Karpas-422 (cell line): Measurements from ENCODE around the gene CALB2. TPM values are rescaled to one million over a fixed set of nuclear protein-coding genes. Genes with fewer than 3 reads are reported as not detected.
"Not testable (repeated sequence)": the region's sequence is repeated elsewhere in the genome, so short reads cannot be mapped to it uniquely, and the experiment has no call there.

Experiments
- DNase-seq: peaks from one replicate; pipeline ENCODE4 v3.0.0-alpha.2; 2015
- H2AFZ ChIP-seq: fragments of 200-600 bp; sonication (generic); 2 replicates; pipeline ENCODE4 v1.6.1; 2014; ENCODE audit warnings: antibody characterized with exemption, low read length, mixed read lengths
- H3K27ac ChIP-seq: fragments of 200-600 bp; sonication (generic); 2 replicates; pipeline ENCODE4 v1.5.1; 2014; ENCODE audit warnings: mild to moderate bottlenecking, low read length, moderate library complexity
- H3K27me3 ChIP-seq: fragments of 200-600 bp; sonication (generic); 2 replicates; pipeline ENCODE4 v1.6.1; 2014; ENCODE audit warnings: low read length, mixed read lengths
- H3K36me3 ChIP-seq: fragments of 200-600 bp; sonication (generic); 2 replicates; pipeline ENCODE4 v1.6.1; 2014; ENCODE audit warnings: low read length, mixed read lengths; ENCODE audit not compliant: insufficient read depth
- H3K4me1 ChIP-seq: fragments of 200-600 bp; sonication (generic); 2 replicates; pipeline ENCODE4 v1.6.1; 2014; ENCODE audit warnings: mild to moderate bottlenecking, low read length, mixed read lengths
- H3K4me2 ChIP-seq: fragments of 200-600 bp; sonication (generic); 2 replicates; pipeline ENCODE4 v1.6.1; 2014; ENCODE audit warnings: low read length, low read depth, mild to moderate bottlenecking; ENCODE audit not compliant: poor library complexity, severe bottlenecking
- H3K4me3 ChIP-seq: fragments of 200-600 bp; sonication (generic); 2 replicates; pipeline ENCODE4 v1.5.1; 2014; ENCODE audit warnings: mild to moderate bottlenecking, antibody characterized with exemption, low read length, mixed read lengths
- H3K79me2 ChIP-seq: fragments of 200-600 bp; sonication (generic); 2 replicates; pipeline ENCODE4 v1.6.1; 2014; ENCODE audit warnings: mild to moderate bottlenecking, low read length, mixed read lengths
- H3K9ac ChIP-seq: fragments of 200-600 bp; sonication (generic); 2 replicates; pipeline ENCODE4 v1.6.0; 2014; ENCODE audit warnings: low read length
- H3K9me2 ChIP-seq: fragments of 200-600 bp; sonication (generic), shearing (Covaris generic); replicated peaks from 2 replicates; pipeline ENCODE4 v1.6.0; 2014; ENCODE audit warnings: mild to moderate bottlenecking, low read length, moderate library complexity; ENCODE audit not compliant: insufficient read depth
- H3K9me3 ChIP-seq: fragments of 300-700, 200-600 bp; sonication (generic); 2 replicates; pipeline ENCODE4 v1.6.1; 2014; ENCODE audit warnings: low read length, mixed read lengths
- H4K20me1 ChIP-seq: fragments of 200-600 bp; sonication (generic); 2 replicates; pipeline ENCODE4 v1.6.1; 2014; ENCODE audit warnings: mild to moderate bottlenecking, antibody characterized with exemption, low read length, low read depth; ENCODE audit not compliant: insufficient read depth
- total RNA-seq: library from RNA; depleted of rRNA; stranded (reverse); fragments of >200 nt; shearing (Covaris generic); gene quantifications from 2 replicates; pipeline ENCODE4 v1.2.3, GENCODE V29; 2014; ENCODE audit warnings: low replicate concordance

Gene CALB2
- total RNA-seq, 1 experiment from 2014 or later, result not detected

DNA sequence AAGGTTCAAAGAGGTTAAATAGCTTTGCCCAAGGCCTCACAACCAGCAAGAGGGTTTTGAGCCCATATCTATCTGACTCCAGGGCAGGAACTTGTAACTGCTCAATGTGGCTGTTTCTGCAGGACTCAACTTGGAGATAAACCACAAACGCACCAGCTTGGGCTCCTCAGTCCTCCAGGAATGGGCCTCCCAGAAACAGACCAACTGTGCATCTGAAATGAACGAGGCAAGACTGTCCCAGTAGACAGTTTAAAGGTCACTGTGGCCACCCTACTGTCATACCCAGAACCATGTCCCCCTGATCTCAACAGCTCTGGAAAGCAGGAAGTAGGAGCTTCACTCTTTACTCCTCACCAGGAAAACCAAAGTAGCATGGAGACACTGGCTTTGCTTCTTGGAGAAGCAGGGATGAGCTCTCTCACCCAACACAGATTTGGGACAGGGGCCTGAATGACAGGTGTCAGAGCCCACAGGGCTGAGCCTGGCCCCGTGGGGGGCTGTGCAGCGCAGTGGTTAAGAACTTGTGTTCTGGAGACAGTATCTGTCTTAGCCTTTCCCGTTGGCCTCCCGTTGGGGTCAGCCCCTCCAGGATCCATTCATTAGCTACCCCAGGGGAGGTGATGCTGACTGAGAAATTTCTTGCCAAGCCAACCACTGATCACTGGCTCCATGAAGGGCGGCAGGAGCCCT lies 2.3 kb upstream of the CALB2 start:
- Histone ChIP-seq H3K27me3 (no peaks in the 10 kb centered on the region), H2AFZ (no peak overlapping the region), H3K9ac (no peak overlapping the region), H3K4me3 (no peak overlapping the region), H3K79me2 (no peaks in the 10 kb centered on the region), H3K9me3 (no peaks in the 10 kb centered on the region), H3K4me2 (no peak overlapping the region), H4K20me1 (no peaks in the 10 kb centered on the region), H3K4me1 (peaks cover 5% of the 10 kb centered on the region; the same call in 1 of the 2 replicates), H3K36me3 (no peaks in the 10 kb centered on the region), H3K9me2 (no peaks in the 10 kb centered on the region), H3K27ac (no peak overlapping the region)
- DNase-seq, result no peak

DNA sequence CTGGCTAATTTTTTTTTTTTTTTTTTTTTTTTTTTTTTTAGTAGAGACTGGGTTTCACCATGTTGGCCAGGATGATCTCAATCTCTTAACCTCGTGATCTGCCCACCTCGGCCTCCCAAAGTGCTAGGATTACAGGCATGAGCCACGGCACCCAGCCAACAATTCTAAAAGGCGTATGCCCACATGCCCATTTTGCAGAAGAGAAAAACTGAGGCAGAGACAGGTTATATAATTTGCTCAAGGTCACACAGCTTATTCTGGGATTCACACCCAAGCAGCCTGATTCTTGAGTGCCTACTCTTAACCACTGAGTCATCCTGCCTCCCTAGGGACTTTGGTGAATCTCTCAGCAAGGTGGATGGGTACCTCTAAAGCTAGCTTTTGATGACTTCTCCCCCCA lies 1.6 kb upstream of the CALB2 start:
- not testable (repeated sequence) for H3K4me2 ChIP-seq, H3K9me2 ChIP-seq, H3K9me3 ChIP-seq, DNase-seq, H2AFZ ChIP-seq, H3K4me3 ChIP-seq, H3K36me3 ChIP-seq, H3K79me2 ChIP-seq, H3K27ac ChIP-seq, H3K27me3 ChIP-seq, H3K4me1 ChIP-seq, H3K9ac ChIP-seq, H4K20me1 ChIP-seq

DNA sequence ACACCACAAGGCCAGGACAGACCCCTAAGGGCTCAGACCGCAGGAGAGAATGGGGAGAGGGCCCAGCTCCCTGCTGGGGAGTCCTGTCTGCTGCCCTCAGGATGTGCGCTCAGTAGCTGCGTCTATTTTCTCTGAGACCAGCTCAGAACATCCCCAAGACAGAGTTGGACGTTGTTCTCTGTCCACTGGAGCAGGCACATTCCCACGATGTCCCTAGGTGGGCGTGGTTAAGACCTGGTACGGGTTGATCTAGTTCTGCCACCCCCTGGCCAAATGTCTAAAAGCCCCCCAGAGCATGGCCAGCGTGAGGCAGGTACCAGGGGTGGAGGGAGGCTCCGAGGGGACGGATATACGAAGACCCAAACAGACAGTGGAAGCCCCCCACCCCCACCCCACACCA lies 842 bp upstream of the CALB2 start:
- no peak overlapping the region for H3K9ac ChIP-seq
- H3K27me3 ChIP-seq, result no peaks in the 10 kb centered on the region
- H3K27ac ChIP-seq, result no peak overlapping the region
- no peak overlapping the region for H2AFZ ChIP-seq
- no peak overlapping the region for H3K4me2 ChIP-seq
- H3K4me1 ChIP-seq, result peaks cover 5% of the 10 kb centered on the region; the same call in 1 of the 2 replicates
- H4K20me1 ChIP-seq, result no peaks in the 10 kb centered on the region
- H3K79me2 ChIP-seq, result no peaks in the 10 kb centered on the region
- no peak overlapping the region for H3K4me3 ChIP-seq
- no peaks in the 10 kb centered on the region for H3K9me2 ChIP-seq
- no peaks in the 10 kb centered on the region for H3K36me3 ChIP-seq
- H3K9me3 ChIP-seq, result no peaks in the 10 kb centered on the region
- DNase-seq, result no peak

DNA sequence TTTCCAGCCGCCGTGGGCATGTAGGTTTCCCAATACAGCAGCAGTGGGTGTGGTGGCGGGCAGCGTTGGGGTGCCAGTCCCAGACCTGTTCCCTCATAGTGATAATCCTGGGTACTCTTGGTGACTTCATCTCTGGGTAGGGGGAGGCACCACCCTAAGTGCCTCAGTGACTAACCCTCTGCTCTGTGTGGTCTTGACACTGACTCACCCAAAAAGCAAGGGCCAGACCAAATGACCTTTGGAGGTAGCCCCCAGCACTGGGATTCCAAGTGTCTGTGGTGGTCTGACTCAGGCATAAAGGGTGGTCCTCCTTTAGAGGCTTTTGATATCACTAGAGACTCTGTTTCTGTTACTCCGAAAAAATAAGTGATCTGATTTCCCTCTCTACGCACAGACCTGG lies 908 bp downstream of the CALB2 start:
- Histone ChIP-seq H3K36me3 (no peaks in the 10 kb centered on the region), H3K79me2 (no peaks in the 10 kb centered on the region), H3K4me3 (no peak overlapping the region), H3K4me2 (no peak overlapping the region), H3K9me2 (no peaks in the 10 kb centered on the region), H3K27me3 (no peaks in the 10 kb centered on the region), H3K4me1 (peaks cover 5% of the 10 kb centered on the region; the same call in 1 of the 2 replicates), H2AFZ (no peak overlapping the region), H4K20me1 (no peaks in the 10 kb centered on the region), H3K27ac (no peak overlapping the region), H3K9ac (no peak overlapping the region), H3K9me3 (no peaks in the 10 kb centered on the region)
- DNase-seq, result no peak

DNA sequence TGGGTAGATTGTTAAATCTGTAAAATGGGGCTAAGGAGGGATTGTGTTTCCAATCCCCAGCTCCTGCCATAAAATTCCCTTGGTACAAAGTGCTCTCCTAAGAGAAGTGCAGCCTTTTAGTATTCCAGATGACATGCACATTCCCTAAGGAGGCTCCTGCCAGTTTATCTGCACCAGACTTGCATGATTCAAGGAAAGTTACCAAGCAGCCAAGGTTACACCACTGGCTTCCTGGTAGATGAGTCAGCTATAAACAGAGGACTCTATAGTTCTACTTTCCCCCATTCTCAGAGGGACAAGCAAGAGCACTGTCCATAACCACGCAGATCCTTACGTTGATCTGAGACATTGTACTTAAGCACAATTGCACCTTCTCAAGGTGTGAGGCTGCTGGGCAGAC lies 1.9 kb downstream of the CALB2 start:
- Histone ChIP-seq H3K9me3 (no peaks in the 10 kb centered on the region), H3K27ac (no peak overlapping the region), H3K36me3 (no peaks in the 10 kb centered on the region), H3K4me2 (no peak overlapping the region), H3K4me1 (peaks cover 8% of the 10 kb centered on the region), H3K9me2 (no peaks in the 10 kb centered on the region), H4K20me1 (no peaks in the 10 kb centered on the region), H3K27me3 (no peaks in the 10 kb centered on the region), H3K4me3 (no peak overlapping the region), H2AFZ (no peak overlapping the region), H3K79me2 (no peaks in the 10 kb centered on the region), H3K9ac (no peak overlapping the region)
- no peak for DNase-seq

DNA sequence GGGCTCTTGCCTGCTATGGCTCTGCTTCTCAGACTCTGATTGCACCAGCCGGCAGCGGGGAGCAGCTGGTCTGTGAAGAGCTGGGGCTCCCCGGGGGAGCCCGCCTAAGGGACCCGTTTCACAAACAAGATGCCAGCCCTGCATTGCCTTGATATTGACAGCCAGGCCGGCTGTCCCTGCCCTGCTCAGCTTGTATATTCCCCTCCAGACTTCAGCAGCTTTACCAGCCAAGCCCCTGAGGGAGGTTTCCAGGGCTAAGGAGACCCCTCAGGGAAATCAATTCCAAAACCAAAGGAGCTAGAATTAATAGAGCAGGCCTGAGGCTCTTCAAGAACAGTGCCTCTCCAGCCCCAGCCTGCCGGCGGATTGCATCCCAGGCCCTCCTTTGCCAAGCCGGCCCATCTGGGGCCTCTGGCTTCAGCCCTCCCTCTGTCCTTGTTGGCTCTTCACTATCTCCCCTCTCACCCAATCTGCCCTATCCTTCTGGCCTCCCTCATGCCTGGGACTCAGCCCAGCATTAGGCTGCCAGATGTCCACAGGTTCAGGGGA lies 5.7 kb downstream of the CALB2 start:
- Histone ChIP-seq H3K36me3 (no peaks in the 10 kb centered on the region), H3K9ac (no peak overlapping the region), H3K27ac (no peak overlapping the region), H3K4me1 (peaks cover 6% of the 10 kb centered on the region), H3K4me3 (no peak overlapping the region), H3K9me3 (no peaks in the 10 kb centered on the region), H3K27me3 (no peaks in the 10 kb centered on the region), H3K9me2 (no peaks in the 10 kb centered on the region), H3K4me2 (no peak overlapping the region), H3K79me2 (no peaks in the 10 kb centered on the region), H2AFZ (no peak overlapping the region), H4K20me1 (no peaks in the 10 kb centered on the region)
- DNase-seq, result no peak

DNA sequence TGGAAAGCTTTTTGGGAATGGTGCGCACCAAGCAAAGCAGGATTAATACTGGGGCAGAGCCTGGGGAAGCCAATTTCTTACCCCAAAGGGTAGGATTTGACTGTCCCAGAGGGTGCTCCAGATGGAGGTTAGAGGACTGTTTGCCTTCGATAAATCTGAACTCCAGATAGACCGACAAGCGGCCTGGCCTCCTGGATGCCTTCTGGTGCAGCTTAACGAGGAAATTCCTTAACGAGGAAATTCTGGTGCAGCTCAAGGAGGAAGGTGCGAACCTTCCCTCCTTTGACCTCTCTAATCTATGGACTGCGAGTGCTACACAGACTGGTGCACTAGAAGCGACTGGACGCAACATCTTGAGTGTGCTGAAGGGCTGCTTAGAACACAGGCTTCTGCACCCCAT lies 6.5 kb downstream of the CALB2 start:
- Histone ChIP-seq H3K27ac (no peak overlapping the region), H3K9me3 (no peaks in the 10 kb centered on the region), H3K4me1 (peaks cover 6% of the 10 kb centered on the region), H3K4me3 (no peak overlapping the region), H3K79me2 (no peaks in the 10 kb centered on the region), H3K9me2 (no peaks in the 10 kb centered on the region), H3K36me3 (no peaks in the 10 kb centered on the region), H3K4me2 (no peak overlapping the region), H3K9ac (no peak overlapping the region), H4K20me1 (no peaks in the 10 kb centered on the region), H3K27me3 (no peaks in the 10 kb centered on the region), H2AFZ (no peak overlapping the region)
- DNase-seq, result no peak

DNA sequence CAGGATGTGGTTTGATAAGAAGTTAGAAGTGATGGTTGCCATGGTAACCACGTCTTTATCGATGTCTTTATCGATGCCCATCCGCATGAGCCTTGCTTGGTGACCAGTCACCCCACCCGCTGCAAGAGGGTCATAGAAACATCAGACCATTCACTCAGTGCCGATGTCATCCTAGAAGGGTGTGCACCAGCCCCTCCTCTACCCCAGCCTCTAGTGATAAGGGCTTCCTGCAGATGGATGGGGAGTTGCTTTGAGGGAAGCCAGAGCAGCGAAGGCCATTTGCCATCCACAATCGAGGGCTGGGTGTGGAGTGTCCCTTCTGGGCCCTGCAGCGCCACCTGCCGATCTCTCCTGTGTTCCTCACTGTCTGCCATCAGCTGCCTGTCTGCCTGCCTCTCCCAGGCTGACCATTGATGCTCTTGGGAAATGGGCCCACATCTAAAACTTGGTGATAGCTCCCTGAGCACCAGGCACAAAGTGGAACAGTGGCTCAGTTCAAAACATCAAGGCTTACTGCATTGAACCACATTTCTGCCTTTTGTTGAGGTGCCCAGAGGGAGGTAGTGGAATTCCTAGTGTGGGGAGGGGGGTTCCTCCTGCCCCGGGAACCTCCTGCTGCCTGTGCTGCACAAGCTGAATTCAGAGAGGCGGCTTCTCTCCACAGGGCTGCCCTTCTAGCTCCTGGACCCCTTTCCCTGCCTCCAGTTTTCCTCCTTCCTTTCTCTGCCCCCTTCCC lies 8.9 kb downstream of the CALB2 start:
- Histone ChIP-seq H3K9me3 (no peaks in the 10 kb centered on the region), H3K27me3 (no peaks in the 10 kb centered on the region), H3K36me3 (no peaks in the 10 kb centered on the region), H3K9me2 (no peaks in the 10 kb centered on the region), H3K4me3 (no peak overlapping the region), H4K20me1 (no peaks in the 10 kb centered on the region), H2AFZ (no peak overlapping the region), H3K27ac (no peak overlapping the region), H3K4me1 (peaks cover 6% of the 10 kb centered on the region), H3K79me2 (no peaks in the 10 kb centered on the region), H3K4me2 (no peak overlapping the region), H3K9ac (no peak overlapping the region)
- DNase-seq, result peak; percentile 83
